Kidney capillary endothelial cell (primary cell): ENCODE results near the gene KCNMA1.

ENCODE experiments used
- DNase-seq: peaks from one replicate; pipeline ENCODE4 v3.0.0-alpha.2; 2018; ENCODE audit warnings: low spot score

Gene KCNMA1

GRCh38 chr10:77485847-77486246, 151.8 kb downstream of the KCNMA1 start:
- DNase-seq = no peak

GRCh38 chr10:77482072-77482471, 155.5 kb downstream of the KCNMA1 start:
- no peak for DNase-seq

GRCh38 chr10:77479586-77479985, 158.0 kb downstream of the KCNMA1 start:
- no peak for DNase-seq

DNA sequence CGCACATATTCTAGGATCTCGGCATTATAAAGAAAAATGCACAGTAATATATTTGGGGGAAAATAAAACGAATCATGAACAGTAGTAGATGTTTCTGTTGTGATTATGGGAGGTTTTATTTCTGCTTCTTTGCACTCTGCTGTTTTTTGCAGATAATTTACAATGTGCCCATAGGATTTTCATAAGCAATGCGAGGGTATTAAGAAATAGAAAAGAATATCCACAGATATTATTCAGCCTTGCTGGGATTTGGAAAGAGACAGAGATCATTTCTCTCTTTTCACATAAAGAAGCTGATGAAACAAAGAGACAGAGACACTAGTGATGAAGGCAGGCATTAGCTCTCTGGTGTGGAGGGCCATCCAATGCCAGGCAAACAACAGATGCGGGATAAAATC, 158.6 kb downstream of the KCNMA1 start:
- DNase-seq = no peak

DNA sequence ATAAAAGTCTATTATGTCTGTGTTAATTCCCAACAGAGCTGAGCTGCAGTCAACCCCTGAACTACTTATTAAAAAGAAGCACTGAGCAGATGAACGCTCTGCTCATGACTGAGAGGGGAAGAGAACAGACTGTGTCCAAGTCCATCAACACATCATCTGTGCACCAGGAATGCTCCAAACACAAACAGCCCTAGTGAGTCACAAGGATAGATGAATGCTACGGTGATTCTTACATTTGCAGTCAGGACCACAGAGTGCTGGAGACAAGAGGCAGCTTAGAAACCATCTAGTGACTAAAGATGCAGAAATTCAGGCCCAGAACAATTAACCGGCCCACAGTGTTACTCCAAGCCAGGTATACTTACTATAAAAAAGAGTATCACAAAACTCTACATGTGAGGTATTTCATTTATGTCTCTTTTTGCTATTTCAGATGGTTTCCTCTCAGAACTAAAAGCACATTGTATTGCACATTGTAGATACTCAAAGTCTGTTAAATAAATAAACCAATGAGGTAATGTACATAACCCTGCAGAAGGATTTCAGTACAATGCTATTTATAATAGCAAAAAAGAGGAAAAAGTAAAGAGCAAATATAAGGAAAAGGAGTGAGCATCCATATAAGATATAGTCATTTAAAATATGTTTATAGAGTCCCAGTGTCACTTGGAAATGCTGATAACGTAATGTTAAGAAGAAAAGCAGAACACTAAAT, 159.2 kb downstream of the KCNMA1 start:
- DNase-seq = no peak

DNA sequence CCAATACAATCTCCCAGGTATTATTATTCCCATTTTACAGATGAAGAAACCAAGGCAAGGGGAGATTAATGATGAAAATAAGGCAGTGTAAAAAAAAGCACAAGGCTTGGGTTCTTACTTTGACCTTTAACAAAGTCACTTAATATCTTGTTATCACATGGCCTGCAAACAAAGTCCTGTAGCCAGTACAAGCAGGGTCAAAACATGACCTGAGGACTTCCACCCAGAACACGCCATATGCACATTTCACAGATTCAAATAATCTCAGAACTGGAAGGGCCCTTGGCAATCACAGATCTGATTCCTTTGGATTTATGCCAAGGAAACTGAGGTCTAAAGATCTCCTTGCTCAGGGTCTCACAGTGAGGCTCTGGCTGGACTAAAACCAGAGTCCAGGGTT, 162.1 kb downstream of the KCNMA1 start:
- no peak for DNase-seq

- no peak for DNase-seq
These were observed 162.7 kb downstream of the KCNMA1 start for GRCh38 chr10:77474939-77475338.

GRCh38 chr10:77474386-77474785, 163.2 kb downstream of the KCNMA1 start:
- DNase-seq = no peak

- DNase-seq = no peak
These were observed 165.5 kb downstream of the KCNMA1 start for GRCh38 chr10:77472146-77472545.

- DNase-seq = no peak
These were observed 166.5 kb downstream of the KCNMA1 start for GRCh38 chr10:77471069-77471536.

- DNase-seq = no peak
These were observed 170.1 kb downstream of the KCNMA1 start for GRCh38 chr10:77467422-77467963.

- DNase-seq = no peak
These were observed 173.5 kb downstream of the KCNMA1 start for GRCh38 chr10:77463967-77464745.

DNA sequence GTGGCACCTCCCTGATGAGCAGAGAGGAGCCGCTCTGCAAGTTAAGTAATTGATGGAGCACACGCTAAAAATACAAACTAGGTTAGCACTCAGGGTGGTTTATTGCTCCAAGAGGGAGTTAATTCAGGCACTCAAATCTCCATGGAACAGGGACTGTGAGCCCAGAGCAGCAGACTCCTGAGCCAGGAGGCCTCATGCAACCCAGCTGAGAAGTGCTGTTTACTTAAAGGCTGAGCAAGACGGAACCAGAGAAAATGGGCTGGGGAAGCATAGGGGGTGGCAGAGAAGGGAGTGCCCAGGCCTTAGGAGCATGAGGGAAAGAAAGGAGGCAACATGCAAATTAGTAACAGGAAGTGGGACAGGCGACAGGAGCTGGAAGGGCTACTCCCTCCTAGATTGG, 174.1 kb downstream of the KCNMA1 start:
- no peak for DNase-seq

DNA sequence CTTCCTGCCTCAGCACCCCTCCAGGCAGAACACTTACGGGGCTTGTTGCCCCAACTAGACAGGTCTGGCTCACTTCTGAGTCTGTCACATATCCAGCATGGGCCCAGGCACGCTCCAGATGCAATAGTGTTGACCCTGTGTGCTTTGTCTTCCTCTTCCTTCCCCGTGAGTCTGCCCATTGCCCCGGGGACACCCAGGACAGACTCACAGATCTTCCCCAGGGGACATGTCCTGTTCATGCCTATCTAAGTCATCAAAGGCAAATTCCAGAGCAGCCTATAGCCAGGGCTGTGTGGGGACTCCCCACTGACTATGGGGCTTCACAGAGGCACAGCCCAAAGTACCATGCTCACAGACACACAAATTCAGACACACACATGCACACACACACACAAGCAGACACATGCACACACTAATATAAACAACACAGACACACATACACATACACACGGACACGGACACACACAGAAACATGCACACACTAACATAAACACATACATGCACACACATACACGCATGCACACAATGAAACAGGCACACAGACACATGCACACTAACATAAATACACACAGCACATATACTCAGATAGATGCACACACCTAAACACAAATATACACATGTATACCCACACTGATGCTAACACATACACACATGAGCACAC, 175.8 kb downstream of the KCNMA1 start:
- DNase-seq = no peak

DNA sequence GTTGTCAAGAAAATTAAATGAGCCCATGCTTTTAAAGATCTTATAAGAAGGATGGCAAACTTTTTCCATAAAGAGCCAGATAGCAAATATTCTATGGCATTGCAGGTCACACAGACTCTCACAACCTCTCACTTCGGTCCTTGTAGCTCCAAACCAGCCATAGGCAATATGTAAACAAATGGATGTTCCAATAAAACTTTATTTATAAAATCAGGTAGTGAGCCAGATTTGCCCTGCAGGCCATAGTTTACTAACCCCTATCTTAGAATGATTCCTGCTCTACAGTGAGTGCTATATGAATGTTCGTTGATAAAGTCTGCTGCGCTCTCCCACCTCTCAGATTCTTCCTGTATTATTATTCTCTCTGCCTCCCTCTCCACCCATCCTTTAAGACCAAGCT, 177.7 kb downstream of the KCNMA1 start:
- DNase-seq = no peak

DNA sequence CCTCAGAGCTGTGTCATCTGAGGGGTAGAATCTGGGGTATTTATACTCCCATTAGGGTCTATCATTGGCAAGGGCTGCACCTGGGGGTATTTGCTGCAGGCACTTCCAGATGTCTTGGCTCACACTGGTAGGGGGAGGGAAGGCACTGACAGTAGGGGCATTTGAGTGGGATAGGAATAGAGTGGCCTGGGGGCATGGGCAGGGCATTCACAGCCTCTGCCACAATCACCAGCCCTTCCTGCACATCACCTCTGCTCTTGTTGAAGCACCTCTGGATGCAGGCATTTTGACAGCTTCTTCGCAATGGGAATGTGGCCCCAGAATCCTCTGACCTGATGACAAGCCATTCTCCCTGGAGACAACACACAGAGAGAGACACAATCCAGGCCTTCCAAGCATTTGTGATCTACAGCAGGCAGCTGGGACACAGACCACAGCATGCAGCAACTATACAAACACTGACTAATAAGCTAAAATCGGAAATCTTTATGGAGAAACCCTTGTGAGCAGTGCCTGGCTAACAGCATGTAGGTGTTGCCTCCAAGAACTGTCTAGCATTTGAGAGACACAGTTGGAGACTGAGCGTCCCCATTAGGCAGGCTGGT, 178.5 kb downstream of the KCNMA1 start:
- DNase-seq = no peak

- DNase-seq = no peak
These were observed 179.9 kb downstream of the KCNMA1 start for GRCh38 chr10:77457721-77458120.

- no peak for DNase-seq
These were observed 180.3 kb downstream of the KCNMA1 start for GRCh38 chr10:77457266-77457665.

GRCh38 chr10:77456414-77456813, 181.2 kb downstream of the KCNMA1 start:
- no peak for DNase-seq

- no peak for DNase-seq
These were observed 182.0 kb downstream of the KCNMA1 start for GRCh38 chr10:77455561-77455960.

- no peak for DNase-seq
These were observed 184.6 kb downstream of the KCNMA1 start for GRCh38 chr10:77452952-77453564.

DNA sequence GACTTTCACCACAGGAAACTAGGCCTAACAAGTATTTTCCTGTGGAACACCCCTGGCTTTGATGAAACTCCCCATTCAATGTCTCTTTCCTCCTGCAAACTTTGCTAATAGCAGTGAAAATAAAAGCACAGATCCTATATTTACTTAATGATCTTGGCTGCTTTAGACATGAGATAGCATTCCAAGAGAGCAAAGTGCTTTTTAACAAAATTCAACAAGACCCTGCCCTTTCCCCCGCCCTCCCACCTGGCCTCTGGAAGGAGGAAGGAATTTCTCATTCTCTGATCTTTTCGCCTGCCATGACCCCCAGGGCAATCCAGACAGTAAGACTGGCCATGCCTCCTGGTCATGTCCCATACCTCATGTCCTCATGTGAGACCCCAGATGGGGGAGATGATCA, 185.7 kb downstream of the KCNMA1 start:
- no peak for DNase-seq
